ENCODE data around the gene EFNB1. TPM values are rescaled to one million over a fixed set of nuclear protein-coding genes. Genes with fewer than 3 reads are reported as not detected.

Gene EFNB1
- total and polyA plus RNA-seq, 10 of the 15 experiments (the other 5 are each of a cell fraction or from before 2014, with no cell fraction given), result 0.02 to 1.0 (median 0.81) TPM; not detected in 1

DNA sequence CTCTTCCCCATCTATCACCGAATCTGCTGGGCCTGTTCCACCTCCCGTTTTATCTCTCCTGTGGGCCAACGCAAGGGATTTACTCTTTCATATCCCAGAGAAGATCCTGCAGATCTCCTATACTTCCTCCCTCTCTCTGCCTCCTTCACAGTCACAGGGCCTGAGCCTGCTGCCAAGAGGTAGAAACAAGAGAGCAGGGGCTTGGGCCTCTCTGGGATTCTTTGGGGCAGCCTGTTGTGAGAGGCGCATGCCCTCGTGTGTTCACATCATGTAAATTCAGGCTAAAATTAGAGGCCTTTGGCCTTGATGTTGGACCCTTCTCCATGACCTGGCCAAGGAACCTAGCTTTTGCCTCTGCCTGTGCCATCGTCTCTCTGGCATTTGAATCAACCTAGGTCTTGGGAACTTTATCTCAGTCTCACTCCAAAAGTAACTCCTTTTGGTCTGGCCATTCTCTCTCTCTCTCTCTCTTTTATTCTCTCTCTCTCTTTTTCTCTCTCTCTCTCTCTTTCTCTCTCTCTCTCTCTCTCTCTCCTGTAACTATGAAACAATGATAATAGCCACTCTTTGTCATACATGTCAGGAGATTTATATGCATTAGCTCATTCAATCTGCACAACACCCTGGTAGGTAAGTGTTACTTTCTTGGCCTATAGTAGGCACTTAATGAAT, 20.0 kb upstream of the EFNB1 start:
- ATAC-seq (peak; percentile 55), DNase-seq (ENCODE audit: low read depth, low spot score) (no peak), FAIRE-seq (no peak)
- CTCF ChIA-PET, result interaction anchor here (1.0 to 4.9 kb wide), 3 partner anchors 19 to 79 kb away, joined by 3 to 40 read pairs (median 5); no protein-coding TSS in a partner anchor
- RAD21 ChIA-PET (ENCODE audit: unreplicated experiment), result interaction anchor here (1.2 to 3.1 kb wide), 2 partner anchors 75 to 612 kb away, joined by 5 to 8 read pairs; no protein-coding TSS in a partner anchor
- H3K36me3 ChIP-seq (ENCODE audit: control insufficient read depth in 2 of 2, insufficient read depth in 2 of 2, low read length in 1 of 2), result no peaks in the 10 kb centered on the region
- 35% methylated on average over 6 of the region's 6 CpGs for WGBS (ENCODE audit: insufficient coverage, insufficient replicate concordance, low lambda C conversion rate, missing lambda C conversion rate)
- no peaks in the 10 kb centered on the region for H3K9me3 ChIP-seq (replicated peaks; ENCODE audit: control insufficient read depth, insufficient read depth, low read length)
- no peak overlapping the region for H3K4me2 ChIP-seq (ENCODE audit: control insufficient read depth, insufficient read depth)
- in situ Hi-C loops (cut with MboI) (no loop called here), intact Hi-C loops (cut with micrococcal nuclease; ENCODE audit: unreplicated experiment) (loop anchor here (10.0 kb wide), 1 partner anchor 304 kb away; no protein-coding TSS in a partner anchor)
- H4K20me1 ChIP-seq (ENCODE audit: control insufficient read depth, insufficient read depth), result no peaks in the 10 kb centered on the region
- no peak overlapping the region for H2AFZ ChIP-seq (ENCODE audit: control insufficient read depth, low read depth, low read length)
- H3K27me3 ChIP-seq (replicated peaks in 1 of 2; ENCODE audit: control insufficient read depth in 2 of 2, insufficient read depth in 2 of 2, low read length in 1 of 2), result no peaks in the 10 kb centered on the region; a peak in 1 of 4 replicates
- no TSS peak for BruUV-seq (replicated peaks)
- H3K4me3 ChIP-seq, result no peak overlapping the region
- SMC1A ChIA-PET (ENCODE audit: uncharacterized antibody, unreplicated experiment), result interaction anchor here (0.6 to 3.9 kb wide), 3 partner anchors 20 to 425 kb away, joined by 3 to 30 read pairs (median 4); partner anchors contain the start of gene EFNB1
- H3K79me2 ChIP-seq (ENCODE audit: control insufficient read depth, insufficient read depth, low read length), result no peaks in the 10 kb centered on the region
- POLR2A ChIA-PET, result no interaction called here
- no peaks in the 10 kb centered on the region for H3K4me1 ChIP-seq (ENCODE audit: control insufficient read depth, insufficient read depth, low read length)
- H3K9ac ChIP-seq (ENCODE audit: control insufficient read depth, insufficient read depth, low read length), result no peak overlapping the region
- TF ChIP-seq, protein P1, sequence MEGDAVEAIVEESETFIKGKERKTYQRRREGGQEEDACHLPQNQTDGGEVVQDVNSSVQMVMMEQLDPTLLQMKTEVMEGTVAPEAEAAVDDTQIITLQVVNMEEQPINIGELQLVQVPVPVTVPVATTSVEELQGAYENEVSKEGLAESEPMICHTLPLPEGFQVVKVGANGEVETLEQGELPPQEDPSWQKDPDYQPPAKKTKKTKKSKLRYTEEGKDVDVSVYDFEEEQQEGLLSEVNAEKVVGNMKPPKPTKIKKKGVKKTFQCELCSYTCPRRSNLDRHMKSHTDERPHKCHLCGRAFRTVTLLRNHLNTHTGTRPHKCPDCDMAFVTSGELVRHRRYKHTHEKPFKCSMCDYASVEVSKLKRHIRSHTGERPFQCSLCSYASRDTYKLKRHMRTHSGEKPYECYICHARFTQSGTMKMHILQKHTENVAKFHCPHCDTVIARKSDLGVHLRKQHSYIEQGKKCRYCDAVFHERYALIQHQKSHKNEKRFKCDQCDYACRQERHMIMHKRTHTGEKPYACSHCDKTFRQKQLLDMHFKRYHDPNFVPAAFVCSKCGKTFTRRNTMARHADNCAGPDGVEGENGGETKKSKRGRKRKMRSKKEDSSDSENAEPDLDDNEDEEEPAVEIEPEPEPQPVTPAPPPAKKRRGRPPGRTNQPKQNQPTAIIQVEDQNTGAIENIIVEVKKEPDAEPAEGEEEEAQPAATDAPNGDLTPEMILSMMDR (IDR thresholded peaks at IDR 0.05 in 2 of 3, conservative IDR thresholded peaks at IDR 0.05 in 1 of 3; ENCODE audit: control insufficient read depth in 2 of 3, extremely low read depth in 1 of 3, insufficient read depth in 1 of 3, low read depth in 3 of 3, low read length in 3 of 3), result peak in 2 of 3 experiments; percentile 30 to 34; a peak in 3 of 6 replicates
- TF ChIP-seq, protein P2, sequence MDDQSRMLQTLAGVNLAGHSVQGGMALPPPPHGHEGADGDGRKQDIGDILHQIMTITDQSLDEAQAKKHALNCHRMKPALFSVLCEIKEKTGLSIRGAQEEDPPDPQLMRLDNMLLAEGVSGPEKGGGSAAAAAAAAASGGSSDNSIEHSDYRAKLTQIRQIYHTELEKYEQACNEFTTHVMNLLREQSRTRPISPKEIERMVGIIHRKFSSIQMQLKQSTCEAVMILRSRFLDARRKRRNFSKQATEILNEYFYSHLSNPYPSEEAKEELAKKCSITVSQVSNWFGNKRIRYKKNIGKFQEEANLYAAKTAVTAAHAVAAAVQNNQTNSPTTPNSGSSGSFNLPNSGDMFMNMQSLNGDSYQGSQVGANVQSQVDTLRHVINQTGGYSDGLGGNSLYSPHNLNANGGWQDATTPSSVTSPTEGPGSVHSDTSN (IDR thresholded peaks at IDR 0.05; ENCODE audit: insufficient replicate concordance, low read depth, low read length), result no peak
- TF ChIP-seq NR2C2 (IDR thresholded peaks at IDR 0.05; ENCODE audit: borderline replicate concordance, control insufficient read depth, insufficient read length, low read depth) (no peak), SMC3 (IDR thresholded peaks at IDR 0.05; ENCODE audit: borderline replicate concordance, low read length) (peak; percentile 32; the same call in 1 of the 2 replicates), RAD21 (IDR thresholded peaks at IDR 0.05; ENCODE audit: insufficient read depth, low read depth, low read length) (peak; percentile 43)
- TF ChIP-seq, protein P3, sequence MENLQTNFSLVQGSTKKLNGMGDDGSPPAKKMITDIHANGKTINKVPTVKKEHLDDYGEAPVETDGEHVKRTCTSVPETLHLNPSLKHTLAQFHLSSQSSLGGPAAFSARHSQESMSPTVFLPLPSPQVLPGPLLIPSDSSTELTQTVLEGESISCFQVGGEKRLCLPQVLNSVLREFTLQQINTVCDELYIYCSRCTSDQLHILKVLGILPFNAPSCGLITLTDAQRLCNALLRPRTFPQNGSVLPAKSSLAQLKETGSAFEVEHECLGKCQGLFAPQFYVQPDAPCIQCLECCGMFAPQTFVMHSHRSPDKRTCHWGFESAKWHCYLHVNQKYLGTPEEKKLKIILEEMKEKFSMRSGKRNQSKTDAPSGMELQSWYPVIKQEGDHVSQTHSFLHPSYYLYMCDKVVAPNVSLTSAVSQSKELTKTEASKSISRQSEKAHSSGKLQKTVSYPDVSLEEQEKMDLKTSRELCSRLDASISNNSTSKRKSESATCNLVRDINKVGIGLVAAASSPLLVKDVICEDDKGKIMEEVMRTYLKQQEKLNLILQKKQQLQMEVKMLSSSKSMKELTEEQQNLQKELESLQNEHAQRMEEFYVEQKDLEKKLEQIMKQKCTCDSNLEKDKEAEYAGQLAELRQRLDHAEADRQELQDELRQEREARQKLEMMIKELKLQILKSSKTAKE (IDR thresholded peaks at IDR 0.05; ENCODE audit: low read depth, poor library complexity, severe bottlenecking), result no peak
- TF ChIP-seq, protein P4, sequence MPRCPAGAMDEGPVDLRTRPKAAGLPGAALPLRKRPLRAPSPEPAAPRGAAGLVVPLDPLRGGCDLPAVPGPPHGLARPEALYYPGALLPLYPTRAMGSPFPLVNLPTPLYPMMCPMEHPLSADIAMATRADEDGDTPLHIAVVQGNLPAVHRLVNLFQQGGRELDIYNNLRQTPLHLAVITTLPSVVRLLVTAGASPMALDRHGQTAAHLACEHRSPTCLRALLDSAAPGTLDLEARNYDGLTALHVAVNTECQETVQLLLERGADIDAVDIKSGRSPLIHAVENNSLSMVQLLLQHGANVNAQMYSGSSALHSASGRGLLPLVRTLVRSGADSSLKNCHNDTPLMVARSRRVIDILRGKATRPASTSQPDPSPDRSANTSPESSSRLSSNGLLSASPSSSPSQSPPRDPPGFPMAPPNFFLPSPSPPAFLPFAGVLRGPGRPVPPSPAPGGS (IDR thresholded peaks at IDR 0.05; ENCODE audit: borderline replicate concordance, insufficient read depth, low read depth, low read length, poor library complexity, severe bottlenecking), result no peak
- H3K27ac ChIP-seq (ENCODE audit: control insufficient read depth, insufficient read depth), result no peak overlapping the region
